ENCODE data around the gene CPSF7.

The CPSF7 gene

GRCh38 chr11:61380884-61381283, 48.9 kb downstream of the CPSF7 start:
- DNase-seq: no peak

- DNase-seq: no peak
These were observed 51.0 kb downstream of the CPSF7 start for GRCh38 chr11:61378713-61379313.

- no peak for DNase-seq
These were observed 52.2 kb downstream of the CPSF7 start for GRCh38 chr11:61377461-61378160.

- DNase-seq: no peak
These were observed 54.0 kb downstream of the CPSF7 start for GRCh38 chr11:61375761-61376108.

GRCh38 chr11:61372659-61373420, 56.9 kb downstream of the CPSF7 start:
- DNase-seq: no peak

GRCh38 chr11:61370349-61371005, 59.3 kb downstream of the CPSF7 start:
- no peak for DNase-seq

- DNase-seq: no peak
These were observed 60.1 kb downstream of the CPSF7 start for GRCh38 chr11:61369372-61370348.

- no peak for DNase-seq
These were observed 61.1 kb downstream of the CPSF7 start for GRCh38 chr11:61368646-61369045.

GRCh38 chr11:61367406-61367805, 62.4 kb downstream of the CPSF7 start:
- no peak for DNase-seq

GRCh38 chr11:61364012-61364675, 65.6 kb downstream of the CPSF7 start:
- DNase-seq: no peak

- no peak for DNase-seq
These were observed 67.3 kb downstream of the CPSF7 start for GRCh38 chr11:61362542-61362875.

GRCh38 chr11:61361741-61362541, 67.8 kb downstream of the CPSF7 start, which contains the start of the genes CYB561A3 and TMEM138:
Gene CYB561A3 (minus strand): TSS chr11:61361882. CDS start chr11:61356713, 5,169 bp downstream.
Gene TMEM138 (plus strand): TSS chr11:61362374. CDS start chr11:61364391, 2,017 bp downstream.
- peak; percentile 95 for DNase-seq

GRCh38 chr11:61361237-61361740, 68.5 kb downstream of the CPSF7 start:
- no peak for DNase-seq

GRCh38 chr11:61359516-61359915, 70.3 kb downstream of the CPSF7 start:
- DNase-seq: no peak

- DNase-seq: no peak
These were observed 71.2 kb downstream of the CPSF7 start for GRCh38 chr11:61358566-61358965.

GRCh38 chr11:61357894-61358239, 71.9 kb downstream of the CPSF7 start:
- DNase-seq: no peak

- DNase-seq: no peak
These were observed 72.4 kb downstream of the CPSF7 start for GRCh38 chr11:61357233-61357893.

- DNase-seq: no peak
These were observed 73.1 kb downstream of the CPSF7 start for GRCh38 chr11:61356706-61357105.

GRCh38 chr11:61354208-61354607, 75.6 kb downstream of the CPSF7 start:
- no peak for DNase-seq

Measured in right hindlimb (tissue), 1 donor.